GM23338 (cell line): ENCODE measurements around the gene SLC50A1. TPM values are rescaled to one million over a fixed set of nuclear protein-coding genes. Genes with fewer than 3 reads are reported as not detected.

Experiments
- ATAC-seq: fragments of 200-7000 bp; cut with Tn5 transposase; 3 replicates; pipeline ENCODE4 v1.9.1; 2020
- DNase-seq: peaks from one replicate; pipeline ENCODE4 v3.0.0-alpha.2; 2015; ENCODE audit warnings: low spot score
- H2AFZ ChIP-seq: fragments of 200-600 bp; sonication (generic); 2 replicates; pipeline ENCODE4 v1.8.0; 2016; ENCODE audit warnings: antibody characterized with exemption, mild to moderate bottlenecking, moderate library complexity
- H3F3A ChIP-seq: fragments of 200-600 bp; sonication (generic); replicated peaks from 2 replicates; pipeline ENCODE4 v1.8.0; 2017; ENCODE audit warnings: antibody characterized with exemption, mixed run types, low read depth
- H3K27ac ChIP-seq: fragments of 200-600 bp; sonication (generic); 2 replicates; pipeline ENCODE4 v1.6.1; 2016; ENCODE audit warnings: low read depth
- H3K27me3 ChIP-seq: fragments of 200-600 bp; sonication (generic); 2 replicates; pipeline ENCODE4 v1.8.0; 2016; ENCODE audit warnings: mild to moderate bottlenecking, mixed run types, moderate library complexity; ENCODE audit not compliant: insufficient read depth
- H3K36me3 ChIP-seq: fragments of 200-600 bp; sonication (generic); 2 replicates; pipeline ENCODE4 v1.8.0; 2016; ENCODE audit warnings: mild to moderate bottlenecking; ENCODE audit not compliant: insufficient read depth
- H3K4me1 ChIP-seq: fragments of 200-600 bp; sonication (generic); 2 replicates; pipeline ENCODE4 v1.8.0; 2016; ENCODE audit warnings: mild to moderate bottlenecking, moderate library complexity; ENCODE audit not compliant: insufficient read depth
- H3K4me2 ChIP-seq: fragments of 200-600 bp; sonication (generic); 2 replicates; pipeline ENCODE4 v1.7.1; 2017; ENCODE audit warnings: mixed run types
- H3K4me3 ChIP-seq: fragments of 200-600 bp; sonication (generic); 2 replicates; pipeline ENCODE4 v1.6.1; 2016; ENCODE audit warnings: mixed run types
- H3K79me2 ChIP-seq: fragments of 200-600 bp; sonication (generic); replicated peaks from 2 replicates; pipeline ENCODE4 v1.8.0; 2017; ENCODE audit warnings: mild to moderate bottlenecking; ENCODE audit not compliant: insufficient read depth
- H3K9me2 ChIP-seq: fragments of 200-600 bp; sonication (generic); 2 replicates; pipeline ENCODE4 v1.8.0; 2017; ENCODE audit not compliant: insufficient read depth
- H4K20me1 ChIP-seq: fragments of 200-600 bp; sonication (generic); replicated peaks from 2 replicates; pipeline ENCODE4 v1.8.0; 2017; ENCODE audit warnings: mild to moderate bottlenecking; ENCODE audit not compliant: insufficient read depth
- H3K27ac Mint-ChIP-seq: 2 replicates; pipeline ENCODE4 v1.8.0; 2020; ENCODE audit warnings: inconsistent platforms, mild to moderate bottlenecking, moderate library complexity, mixed read lengths
- H3K27me3 Mint-ChIP-seq: 3 replicates; pipeline ENCODE4 v1.8.0; 2022; ENCODE audit warnings: low read depth, mild to moderate bottlenecking, moderate library complexity, mixed read lengths, inconsistent platforms; ENCODE audit not compliant: insufficient read depth, poor library complexity
- H3K36me3 Mint-ChIP-seq: 3 replicates; pipeline ENCODE4 v1.8.0; 2021; ENCODE audit warnings: low read depth, mild to moderate bottlenecking, inconsistent platforms, moderate library complexity, mixed read lengths
- H3K4me1 Mint-ChIP-seq: 3 replicates; pipeline ENCODE4 v1.8.0; 2020; ENCODE audit warnings: mild to moderate bottlenecking, inconsistent platforms, mixed read lengths
- H3K4me3 Mint-ChIP-seq: 3 replicates; pipeline ENCODE4 v1.8.0; 2021; ENCODE audit warnings: moderate library complexity, mild to moderate bottlenecking, inconsistent platforms, mixed read lengths
- H3K9me3 Mint-ChIP-seq: 3 replicates; pipeline ENCODE4 v1.8.0; 2020; ENCODE audit warnings: moderate library complexity, mild to moderate bottlenecking, inconsistent platforms, mixed read lengths
- CTCF ChIP-seq, 2 experiments: fragments of 200-600 bp in 1 of 2; sonication (generic) in 1 of 2; conservative IDR thresholded peaks; 2 replicates each; pipeline versions ENCODE4 v1.5.1 to v1.6.1; 2016 to 2017; ENCODE audit warnings: antibody characterized with exemption in 2 of 2, low read depth in 2 of 2, mild to moderate bottlenecking in 2 of 2, moderate library complexity in 1 of 2
- EZH2phosphoT487 ChIP-seq: fragments of 200-600 bp; sonication (generic); IDR thresholded peaks from one replicate; pipeline ENCODE4 v1.8.1; 2018; ENCODE audit warnings: antibody characterized with exemption; ENCODE audit not compliant: unreplicated experiment
- REST ChIP-seq: IDR thresholded peaks from one replicate; pipeline ENCODE4 v1.6.1; 2018; ENCODE audit warnings: antibody characterized with exemption; ENCODE audit not compliant: unreplicated experiment
- ZNF462 ChIP-seq: fragments of 250-450 bp; sonication (Bioruptor Pico); IDR thresholded peaks from 2 replicates; pipeline ENCODE4 v1.5.0; 2020; ENCODE audit warnings: mild to moderate bottlenecking, moderate library complexity
- polyA plus RNA-seq: library from polyadenylated mRNA; unstranded; fragments of >200 nt; fragmentation: Nextera tagmentation; extraction: Ambion mirVana; gene quantifications from 2 replicates; pipeline ENCODE4 v1.2.1, GENCODE V29; 2016
- total RNA-seq: library from RNA; depleted of rRNA; stranded (reverse); fragments of >200 nt; shearing (Covaris generic); gene quantifications from 2 replicates; pipeline ENCODE4 v1.2.3, GENCODE V29; 2014

SLC50A1 gene
- total and polyA plus RNA-seq, 2 experiments from 2014 or later, result 30.0 to 63.9 TPM

GRCh38 chr1:155093911-155094621, 41.6 kb upstream of the SLC50A1 start:
- Histone ChIP-seq H2AFZ (peak overlapping the region; percentile 65), H3K36me3 (no peaks in the 10 kb centered on the region), H3K27ac (no peak overlapping the region), H3K9me2 (no peaks in the 10 kb centered on the region), H3K4me1 (peaks cover 7% of the 10 kb centered on the region; the same call in 1 of the 2 replicates), H3K27me3 (peaks cover 10% of the 10 kb centered on the region; the same call in 1 of the 2 replicates), H3K4me2 (peak overlapping the region; percentile 65; the same call in 1 of the 2 replicates), H3F3A (0 out of 2 replicates have a peak, but pooled peaks cover 9% of the 10 kb centered on the region), H3K4me3 (no peak overlapping the region), H3K79me2 (no peaks in the 10 kb centered on the region), H4K20me1 (no peaks in the 10 kb centered on the region)
- DNase-seq (peak; percentile 81), ATAC-seq (peak; percentile 72)
- peaks cover 16% of the 10 kb centered on the region for H3K27me3 Mint-ChIP-seq
- H3K4me3 Mint-ChIP-seq, result no peak overlapping the region
- H3K4me1 Mint-ChIP-seq, result peaks cover 20% of the 10 kb centered on the region
- 0 out of 2 replicates have a peak overlapping the region, but pooled peaks have one; percentile 42 for H3K27ac Mint-ChIP-seq
- H3K36me3 Mint-ChIP-seq, result no peaks in the 10 kb centered on the region
- TF ChIP-seq EZH2phosphoT487 (no peak), CTCF (conservative IDR thresholded peaks at IDR 0.05; ENCODE audit: low read depth in 2 of 2) (peak; percentile 45 to 70), REST (no peak)
- no peaks in the 10 kb centered on the region; the same call in 2 of the 3 replicates for H3K9me3 Mint-ChIP-seq

- Mint-ChIP-seq H3K36me3 (no peaks in the 10 kb centered on the region), H3K4me3 (no peak overlapping the region), H3K27ac (no peak overlapping the region), H3K4me1 (peaks cover 20% of the 10 kb centered on the region), H3K9me3 (no peaks in the 10 kb centered on the region; the same call in 2 of the 3 replicates), H3K27me3 (peaks cover 16% of the 10 kb centered on the region)
- ATAC-seq (no peak), DNase-seq (no peak)
- H2AFZ ChIP-seq, result no peak overlapping the region
- H4K20me1 ChIP-seq, result no peaks in the 10 kb centered on the region
- no peak overlapping the region for H3K4me2 ChIP-seq
- H3K27ac ChIP-seq, result no peak overlapping the region
- no peak overlapping the region for H3K4me3 ChIP-seq
- peaks cover 7% of the 10 kb centered on the region; the same call in 1 of the 2 replicates for H3K4me1 ChIP-seq
- H3K9me2 ChIP-seq, result no peaks in the 10 kb centered on the region
- H3F3A ChIP-seq, result 0 out of 2 replicates have a peak, but pooled peaks cover 9% of the 10 kb centered on the region
- H3K79me2 ChIP-seq, result no peaks in the 10 kb centered on the region
- no peaks in the 10 kb centered on the region for H3K36me3 ChIP-seq
- peaks cover 10% of the 10 kb centered on the region; the same call in 1 of the 2 replicates for H3K27me3 ChIP-seq
- no peak for TF ChIP-seq ZNF462 (CRISPR knock-in tag)
- TF ChIP-seq REST, result no peak
These were observed 41.1 kb upstream of the SLC50A1 start for GRCh38 chr1:155094622-155094948.
